Anterior cingulate cortex (tissue), 58 donors: ENCODE results near the gene AGPAT1.

Source experiments
- DNase-seq, 58 donors: peaks; one replicate each; lab custom pipeline; 2025; lab: John Stamatoyannopoulos, UW

AGPAT1 gene

DNA sequence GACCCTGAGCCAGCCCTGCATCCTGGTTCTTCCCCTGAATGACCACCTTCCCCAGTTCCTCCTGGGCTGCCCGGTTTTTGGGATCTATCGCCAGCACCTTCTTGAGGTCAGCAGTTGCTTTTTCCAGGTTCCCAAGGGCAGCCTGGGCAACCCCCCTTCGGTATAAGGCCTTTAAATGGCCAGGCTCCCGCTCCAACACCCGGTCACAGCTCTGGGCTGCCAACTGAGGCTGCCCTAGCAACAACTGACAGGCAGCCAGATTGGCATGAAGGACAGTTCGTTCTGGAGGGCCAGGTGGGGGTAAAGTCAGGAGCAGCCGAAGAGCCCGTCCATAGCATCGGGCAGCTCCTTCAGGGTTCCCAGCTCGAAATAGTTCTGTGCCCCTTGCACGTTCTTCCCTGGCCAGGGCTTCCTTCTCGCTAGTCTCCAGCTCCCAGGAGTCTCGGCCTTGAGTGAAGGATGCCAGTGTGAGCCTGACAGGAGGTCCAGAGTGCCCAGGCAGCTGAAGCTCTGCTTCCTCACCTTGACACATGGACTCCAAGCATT lies 47.1 kb downstream of the AGPAT1 start:
- peak in 1 of 58 donors; percentile 43 for DNase-seq

DNA sequence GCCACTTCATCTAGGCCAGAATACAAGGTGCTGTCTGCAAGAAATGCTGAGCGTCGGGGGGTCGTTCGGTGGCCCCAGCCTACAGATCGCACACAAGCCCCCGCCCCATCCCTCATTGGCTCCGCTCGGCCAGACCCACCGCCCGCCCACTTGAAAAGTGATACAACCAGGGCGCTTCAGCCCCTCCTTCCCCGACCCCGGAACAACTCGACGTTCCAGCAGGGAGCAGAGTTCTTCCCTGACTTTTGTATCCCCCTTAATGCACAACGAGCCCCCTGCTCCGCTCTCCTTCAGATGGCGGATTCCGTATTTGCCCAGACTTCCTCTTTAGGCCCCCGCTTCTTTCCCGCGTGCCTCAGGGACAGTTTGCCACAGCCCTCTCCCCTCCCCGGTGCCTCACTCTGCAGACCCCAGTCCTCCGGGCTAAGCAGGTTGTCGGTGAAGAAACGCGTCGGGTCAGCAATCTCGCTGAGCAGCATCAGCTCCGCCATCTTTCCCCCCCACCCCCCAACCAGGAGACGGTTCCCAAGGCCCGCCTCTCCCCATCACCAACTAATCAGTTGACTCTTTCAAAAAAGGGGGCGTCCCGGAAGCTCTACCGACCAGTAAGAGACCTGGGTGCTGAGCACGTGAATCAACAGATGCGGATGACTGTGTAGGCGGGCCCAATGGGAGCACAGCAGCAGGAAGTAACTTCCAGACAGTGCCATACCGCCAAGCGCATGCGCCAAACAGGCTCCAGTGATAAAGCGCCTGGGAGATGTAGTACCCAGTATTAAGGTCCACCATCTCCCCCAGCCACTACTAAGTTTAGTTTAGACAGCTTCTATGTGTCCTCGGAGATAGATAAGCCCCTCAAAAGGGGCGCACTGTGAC lies 47.9 kb downstream of the AGPAT1 start, which contains the start of gene ATF6B:
ATF6B (minus strand) TSS at position 530 of the 876 bp plus-strand sequence; CDS start at position 491, 39 bp downstream.
- DNase-seq: peak; percentile 84 to 100 (median 98)

DNA sequence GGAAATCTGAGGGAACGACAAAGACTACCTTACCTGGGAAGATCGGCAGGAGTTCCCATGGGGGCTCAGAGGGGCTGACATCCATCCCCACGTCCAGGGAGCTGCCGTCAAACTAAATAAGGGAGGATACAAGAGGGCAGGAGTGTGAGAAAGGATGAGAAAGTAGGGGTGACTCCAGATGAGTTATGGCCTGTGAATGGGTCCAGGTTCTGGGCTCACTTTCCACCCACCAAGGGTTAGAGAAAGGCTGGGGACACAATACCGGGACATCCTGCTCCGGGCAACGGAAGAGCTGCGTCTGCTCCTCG lies 48.5 kb downstream of the AGPAT1 start:
- no peak for DNase-seq

DNA sequence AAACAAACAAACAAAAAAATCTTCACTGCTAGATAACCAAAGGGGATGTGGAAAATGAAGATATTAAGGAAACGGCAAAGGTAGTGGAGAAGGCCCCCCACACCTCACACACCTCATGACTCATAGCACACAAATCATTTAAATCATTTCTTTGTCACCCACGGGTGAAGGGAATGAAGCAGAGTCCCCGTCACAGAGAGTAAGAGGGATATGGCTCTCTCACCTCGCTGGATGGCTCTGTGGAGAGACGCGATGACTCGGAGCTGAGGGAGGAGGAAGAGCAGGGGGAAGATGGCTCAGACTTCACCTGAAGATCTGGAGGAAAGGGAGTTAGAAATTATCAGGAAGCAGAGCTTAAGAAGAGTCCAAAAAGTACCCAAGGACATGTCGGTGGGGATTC lies 49.0 kb downstream of the AGPAT1 start:
- no peak for DNase-seq

DNA sequence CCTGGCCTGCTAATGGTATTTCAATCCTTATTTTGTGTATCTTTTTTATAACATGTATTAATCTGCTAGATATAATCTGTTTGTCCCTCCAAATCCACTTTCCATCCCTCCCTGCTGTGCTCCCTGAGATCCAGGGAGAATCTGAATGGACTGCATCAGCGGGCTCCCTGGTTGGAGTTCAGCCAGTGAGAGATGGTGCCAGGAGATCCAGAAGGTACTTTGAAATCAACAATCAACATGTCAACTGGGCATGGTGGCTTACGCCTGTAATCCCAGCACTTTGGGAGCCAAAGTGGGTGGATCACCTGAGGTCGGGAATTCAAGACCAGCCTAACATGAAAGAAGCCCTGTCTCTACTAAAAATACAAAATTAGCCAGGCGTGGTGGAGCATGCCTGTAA lies 52.2 kb downstream of the AGPAT1 start:
- DNase-seq: no peak

DNA sequence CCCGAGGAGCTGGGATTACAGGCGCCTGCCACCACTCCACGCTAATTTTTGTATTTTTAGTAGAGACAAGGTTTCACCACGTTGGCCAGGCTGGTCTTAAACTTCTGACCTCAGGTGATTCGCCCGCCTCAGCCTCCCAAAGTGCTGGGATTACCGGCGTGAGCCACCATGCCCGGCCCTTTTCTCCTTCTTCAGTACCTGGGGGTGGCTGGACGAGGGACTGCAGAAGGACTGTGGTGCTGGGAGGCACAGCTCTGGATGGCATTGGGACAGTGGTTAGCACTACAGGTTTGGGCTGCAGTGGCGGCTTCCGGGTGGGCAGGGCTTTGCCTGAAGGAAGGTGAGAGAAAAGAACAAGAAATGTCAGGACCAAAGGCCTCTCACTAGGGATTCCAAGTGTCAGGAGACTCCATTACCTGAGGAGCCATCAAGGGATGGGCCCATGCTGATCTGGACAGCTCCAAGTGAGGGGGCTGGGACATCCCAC lies 55.3 kb downstream of the AGPAT1 start:
- DNase-seq: no peak

DNA sequence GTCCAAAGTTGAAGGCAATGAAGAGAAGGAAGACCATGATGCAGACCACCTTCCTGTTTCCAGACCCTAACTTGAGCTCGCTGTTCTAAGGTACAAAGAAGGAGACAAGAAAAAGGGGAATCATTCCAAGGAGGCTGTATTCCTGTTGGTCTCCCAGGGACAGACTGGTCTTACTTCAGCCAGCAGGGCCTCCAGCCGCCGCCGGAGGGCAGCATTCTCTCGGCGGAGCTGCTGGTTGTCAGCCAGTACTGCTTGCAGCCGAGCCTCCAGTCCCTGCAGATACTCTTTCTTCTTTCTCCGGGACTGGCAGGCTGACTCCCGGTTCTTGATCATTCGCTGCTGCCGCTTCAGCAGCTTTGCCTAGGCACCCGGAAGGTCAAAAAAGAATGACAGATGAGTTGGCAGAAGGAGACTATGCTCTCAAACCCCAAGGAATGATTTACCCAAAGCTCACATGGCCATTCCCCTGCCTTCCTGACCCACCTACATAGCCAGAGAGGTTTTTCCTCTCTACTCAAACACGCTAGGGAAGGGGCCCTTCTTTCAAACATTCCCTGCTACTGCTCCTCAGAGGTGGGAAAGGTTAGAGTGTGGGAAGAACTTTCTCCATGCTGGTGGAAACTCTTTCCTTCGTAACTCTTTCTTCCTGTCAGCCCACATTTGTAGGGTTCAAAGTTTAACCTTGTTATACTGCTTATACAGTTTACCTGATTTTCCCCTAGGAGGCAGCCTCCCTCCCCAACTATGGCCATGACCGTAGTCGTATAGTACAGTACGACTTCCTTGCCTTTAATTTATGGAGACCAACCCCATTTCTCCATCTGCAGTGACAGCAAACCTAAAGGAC lies 56.9 kb downstream of the AGPAT1 start:
- DNase-seq: peak; percentile 16 to 93 (median 79)
